ENCODE data around the gene CYSTM1.

GRCh38 chr5:140181525-140181924, 6.5 kb downstream of the CYSTM1 start:
- TF ChIP-seq EZH2 (IDR thresholded peaks at IDR 0.05; ENCODE audit: insufficient read depth, poor library complexity, severe bottlenecking) = no peak
- TF ChIP-seq EZH2phosphoT487 (IDR thresholded peaks at IDR 0.05; ENCODE audit: insufficient read depth, low read depth) = no peak

Measured in GM23248 (cell line).